D721Med (cell line): ENCODE data around the gene PLEKHA5.
"Not testable (repeated sequence)": the region's sequence is repeated elsewhere in the genome, so short reads cannot be mapped to it uniquely, and the experiment has no call there.

Experiments
- DNase-seq: peaks from one replicate; pipeline ENCODE4 v3.0.0; 2011; ENCODE audit warnings: low spot score; ENCODE audit not compliant: insufficient read length
- FAIRE-seq: peaks from 2 replicates; lab custom pipeline; 2011; peaks lifted over from hg19 to GRCh38; lab: Jason Lieb, UNC
- TF ChIP-seq, protein P1 (sequence below): IDR thresholded peaks from 2 replicates; pipeline ENCODE4 v1.5.1; 2012; ENCODE audit warnings: mild to moderate bottlenecking, control low read depth; ENCODE audit not compliant: insufficient read depth; ENCODE audit errors: missing control alignments

The PLEKHA5 gene

DNA sequence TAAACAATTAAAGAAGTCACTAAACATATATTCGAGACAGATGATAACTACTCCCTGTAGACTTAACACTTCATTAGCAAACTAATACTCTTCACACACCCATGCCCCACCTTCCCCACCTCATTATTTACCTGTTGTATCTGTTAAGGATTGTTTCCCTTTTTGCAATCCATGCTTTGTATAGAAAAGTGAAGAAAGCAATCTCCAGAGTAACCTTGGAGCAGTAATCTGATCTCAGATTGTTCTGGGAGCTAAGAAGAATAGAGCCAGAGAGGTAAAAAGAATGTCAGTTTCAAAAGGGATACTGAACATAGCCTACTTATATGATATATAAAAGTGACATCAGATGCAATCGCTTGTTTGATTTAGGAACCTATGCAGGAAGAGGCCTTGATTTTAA, 37.4 kb downstream of the PLEKHA5 start:
- TF ChIP-seq, protein P1, sequence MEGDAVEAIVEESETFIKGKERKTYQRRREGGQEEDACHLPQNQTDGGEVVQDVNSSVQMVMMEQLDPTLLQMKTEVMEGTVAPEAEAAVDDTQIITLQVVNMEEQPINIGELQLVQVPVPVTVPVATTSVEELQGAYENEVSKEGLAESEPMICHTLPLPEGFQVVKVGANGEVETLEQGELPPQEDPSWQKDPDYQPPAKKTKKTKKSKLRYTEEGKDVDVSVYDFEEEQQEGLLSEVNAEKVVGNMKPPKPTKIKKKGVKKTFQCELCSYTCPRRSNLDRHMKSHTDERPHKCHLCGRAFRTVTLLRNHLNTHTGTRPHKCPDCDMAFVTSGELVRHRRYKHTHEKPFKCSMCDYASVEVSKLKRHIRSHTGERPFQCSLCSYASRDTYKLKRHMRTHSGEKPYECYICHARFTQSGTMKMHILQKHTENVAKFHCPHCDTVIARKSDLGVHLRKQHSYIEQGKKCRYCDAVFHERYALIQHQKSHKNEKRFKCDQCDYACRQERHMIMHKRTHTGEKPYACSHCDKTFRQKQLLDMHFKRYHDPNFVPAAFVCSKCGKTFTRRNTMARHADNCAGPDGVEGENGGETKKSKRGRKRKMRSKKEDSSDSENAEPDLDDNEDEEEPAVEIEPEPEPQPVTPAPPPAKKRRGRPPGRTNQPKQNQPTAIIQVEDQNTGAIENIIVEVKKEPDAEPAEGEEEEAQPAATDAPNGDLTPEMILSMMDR, result no peak

GRCh38 chr12:19167708-19168107, 38.2 kb downstream of the PLEKHA5 start:
- DNase-seq (no peak), FAIRE-seq (no peak)
- TF ChIP-seq, protein P1, result no peak

More for the DNA sequence above, 37.4 kb downstream of the PLEKHA5 start:
- no peak for DNase-seq
- no peak for FAIRE-seq

GRCh38 chr12:19168644-19169043, 39.1 kb downstream of the PLEKHA5 start:
- DNase-seq (no peak), FAIRE-seq (no peak)
- TF ChIP-seq, protein P1, result no peak

DNA sequence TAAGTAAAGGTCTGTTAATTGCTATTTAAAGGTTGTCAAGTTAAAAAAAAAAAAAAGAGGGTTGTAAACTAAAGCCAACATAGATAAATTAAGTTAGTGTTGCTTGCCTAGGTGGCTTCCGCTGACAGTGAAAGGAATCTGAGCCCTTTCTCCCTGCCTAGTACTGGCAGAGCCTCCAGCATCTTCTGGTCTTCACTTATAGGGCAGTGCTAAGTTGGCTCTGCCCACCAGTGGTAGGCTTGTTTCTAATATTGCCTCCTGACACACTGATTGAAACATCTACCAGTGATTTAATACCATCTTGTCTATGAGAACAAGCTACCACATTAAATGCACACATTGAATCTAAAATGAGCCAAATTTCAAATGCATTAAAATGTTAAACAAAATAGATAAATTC, 39.7 kb downstream of the PLEKHA5 start:
- TF ChIP-seq, protein P1, result no peak
- FAIRE-seq (no peak), DNase-seq (no peak)

- DNase-seq, FAIRE-seq: not testable (repeated sequence)
Measured at GRCh38 chr12:19170286-19170685, 40.8 kb downstream of the PLEKHA5 start.

DNA sequence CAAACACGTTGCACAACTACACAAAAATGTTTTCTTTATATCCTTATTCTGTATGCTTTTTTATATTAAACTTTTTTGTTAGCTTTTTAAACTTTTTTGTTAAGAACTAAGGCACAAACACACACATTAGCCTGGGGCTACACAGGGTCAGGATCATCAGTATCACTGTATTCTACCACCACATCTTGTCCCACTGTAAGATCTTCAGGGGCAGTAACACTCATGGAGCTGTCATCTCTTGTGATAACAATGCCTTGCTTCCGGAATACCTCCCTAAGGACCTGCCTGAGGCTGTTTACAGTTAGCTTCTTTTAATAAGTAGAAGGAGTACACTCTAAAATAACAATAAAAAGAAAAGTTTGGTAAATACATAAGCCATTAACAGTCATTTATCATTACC, 42.2 kb downstream of the PLEKHA5 start:
- DNase-seq (no peak), FAIRE-seq (no peak)
- TF ChIP-seq, protein P1, result no peak

DNA sequence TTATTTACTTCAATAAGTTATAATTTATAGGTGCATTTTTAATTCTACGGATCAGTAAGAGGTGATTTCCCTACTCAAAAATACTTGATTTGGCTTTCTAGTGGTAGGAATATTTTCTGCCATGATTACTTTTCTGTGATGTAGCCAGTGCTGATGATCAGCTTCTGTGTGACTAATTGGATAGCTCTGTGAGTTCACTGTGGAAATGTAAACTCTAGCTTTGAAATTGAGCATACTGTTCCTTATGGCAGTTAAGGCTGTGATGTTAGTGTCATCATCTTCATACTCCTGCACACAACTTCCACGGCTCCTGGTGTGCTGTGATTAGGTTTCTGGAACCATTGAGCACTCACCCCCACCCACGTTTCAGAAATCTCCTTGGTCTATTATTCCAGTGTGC, 48.2 kb downstream of the PLEKHA5 start:
- FAIRE-seq, result no peak
- TF ChIP-seq, protein P1, result no peak

GRCh38 chr12:19179986-19180385, 50.5 kb downstream of the PLEKHA5 start:
- FAIRE-seq (peak; percentile 82), DNase-seq (no peak)
- TF ChIP-seq, protein P1, result no peak

More for the DNA sequence above, 48.2 kb downstream of the PLEKHA5 start:
- no peak for DNase-seq
